ENCODE data around the gene TLDC2.

The TLDC2 gene

GRCh38 chr20:36850759-36851158 lies 25.2 kb upstream of the TLDC2 start:
- DNase-seq = no peak

- DNase-seq = no peak
Measured at GRCh38 chr20:36851490-36851889, 24.4 kb upstream of the TLDC2 start.

GRCh38 chr20:36852187-36852586 lies 23.8 kb upstream of the TLDC2 start:
- DNase-seq = no peak

GRCh38 chr20:36854348-36855240 lies 21.3 kb upstream of the TLDC2 start:
- no peak for DNase-seq

- no peak for DNase-seq
Measured at GRCh38 chr20:36855241-36855657, 20.7 kb upstream of the TLDC2 start.

GRCh38 chr20:36856195-36856594 lies 19.7 kb upstream of the TLDC2 start:
- DNase-seq = no peak

- no peak for DNase-seq
Measured at GRCh38 chr20:36856691-36857635, 19.0 kb upstream of the TLDC2 start.

- DNase-seq = no peak
Measured at GRCh38 chr20:36859282-36859555, 16.7 kb upstream of the TLDC2 start.

GRCh38 chr20:36859700-36860330 lies 16.1 kb upstream of the TLDC2 start:
- DNase-seq = no peak

- no peak for DNase-seq
Measured at GRCh38 chr20:36860339-36860738, 15.6 kb upstream of the TLDC2 start.

GRCh38 chr20:36860811-36861624 lies 14.9 kb upstream of the TLDC2 start:
- no peak for DNase-seq

GRCh38 chr20:36861625-36861874 lies 14.4 kb upstream of the TLDC2 start:
- no peak for DNase-seq

GRCh38 chr20:36861875-36862801 lies 13.8 kb upstream of the TLDC2 start:
- DNase-seq = no peak

- no peak for DNase-seq
Measured at GRCh38 chr20:36862857-36863668, 12.9 kb upstream of the TLDC2 start.

- no peak for DNase-seq
Measured at GRCh38 chr20:36865076-36865860, 10.7 kb upstream of the TLDC2 start.

GRCh38 chr20:36865861-36866149 lies 10.1 kb upstream of the TLDC2 start:
- DNase-seq = no peak

GRCh38 chr20:36866164-36866563 lies 9.8 kb upstream of the TLDC2 start:
- no peak for DNase-seq

- DNase-seq = no peak
Measured at GRCh38 chr20:36866681-36867495, 9.1 kb upstream of the TLDC2 start.
